Measurements from ENCODE around the gene ITGBL1.

The ITGBL1 gene

GRCh38 chr13:101708115-101708514 is 255.6 kb downstream of the ITGBL1 start:
- no peak for DNase-seq

- DNase-seq, result no peak
These were observed 257.5 kb downstream of the ITGBL1 start for GRCh38 chr13:101709952-101710351.

- DNase-seq, result peak; percentile 16
These were observed 259.0 kb downstream of the ITGBL1 start for GRCh38 chr13:101711307-101712025.

DNA sequence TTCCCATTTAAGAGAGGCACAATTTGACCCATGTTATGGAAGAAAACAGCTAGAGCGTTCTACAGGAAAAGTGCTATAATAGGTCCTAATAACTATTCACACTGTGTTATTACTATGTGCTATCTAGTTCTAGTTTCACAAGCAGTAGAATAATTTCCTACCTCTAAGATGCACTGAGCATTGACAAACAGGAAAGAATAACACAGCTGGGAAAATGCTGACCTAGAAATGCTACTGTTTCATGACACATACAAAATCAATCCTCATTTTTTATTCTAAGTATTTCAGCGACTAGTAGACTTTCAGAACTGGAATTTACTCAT is 259.5 kb downstream of the ITGBL1 start:
- no peak for DNase-seq

- no peak for DNase-seq
These were observed 261.7 kb downstream of the ITGBL1 start for GRCh38 chr13:101714195-101714594.

DNA sequence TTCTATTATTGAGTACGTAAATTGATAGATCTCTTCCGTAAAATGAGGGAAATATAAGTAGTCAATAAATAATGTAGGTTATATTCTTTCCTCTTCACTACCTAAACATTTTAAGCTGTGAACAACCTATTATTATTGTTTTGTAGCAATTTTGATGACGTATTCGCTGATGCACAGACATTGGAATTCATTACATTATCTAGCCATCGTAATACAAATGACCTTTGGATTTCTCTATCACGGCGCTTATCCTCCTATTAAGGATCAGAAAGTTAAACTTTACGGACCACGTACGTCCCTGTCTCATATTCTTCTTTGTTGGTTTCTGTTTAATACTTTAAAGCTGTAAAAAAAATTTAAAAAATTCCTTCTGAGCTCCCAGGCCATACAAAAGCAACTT is 264.9 kb downstream of the ITGBL1 start:
- DNase-seq, result no peak

DNA sequence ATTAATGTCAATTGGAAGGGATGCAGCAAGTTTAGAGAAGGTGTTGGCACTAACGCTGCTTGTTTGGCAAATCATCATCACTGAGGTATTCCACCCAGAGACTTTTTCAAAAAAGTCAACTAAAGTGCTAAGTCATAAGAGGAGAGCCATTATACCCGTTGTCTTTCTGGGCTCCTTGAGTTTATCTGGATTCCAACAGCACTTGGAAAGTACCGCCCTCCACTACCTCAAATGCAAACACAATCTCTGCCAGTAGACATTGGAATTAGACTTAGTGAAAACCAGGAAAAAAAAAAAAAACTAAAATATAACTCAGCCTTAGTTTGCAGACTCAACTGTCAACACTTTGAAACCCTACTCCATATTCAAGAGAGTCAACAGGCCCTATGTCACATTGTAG is 266.0 kb downstream of the ITGBL1 start:
- no peak for DNase-seq

DNA sequence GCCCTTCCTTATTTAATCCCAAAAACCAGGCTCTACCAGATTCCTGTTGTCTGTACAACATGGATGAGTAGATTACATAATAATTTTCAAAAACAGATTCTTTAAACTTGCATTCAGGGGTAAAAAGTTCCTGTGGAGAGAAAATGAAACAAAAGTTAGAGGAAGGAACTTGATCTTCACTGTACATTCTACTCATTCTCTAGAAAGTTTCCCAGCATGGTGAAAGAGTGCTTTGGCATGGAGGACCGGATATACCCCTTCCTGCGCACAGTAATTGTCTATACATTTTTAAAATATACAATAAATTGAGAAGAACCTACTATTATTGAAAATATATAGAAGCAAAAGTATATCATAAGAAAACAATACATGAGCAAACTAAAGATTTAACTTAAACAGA is 274.2 kb downstream of the ITGBL1 start:
- DNase-seq, result no peak

DNA sequence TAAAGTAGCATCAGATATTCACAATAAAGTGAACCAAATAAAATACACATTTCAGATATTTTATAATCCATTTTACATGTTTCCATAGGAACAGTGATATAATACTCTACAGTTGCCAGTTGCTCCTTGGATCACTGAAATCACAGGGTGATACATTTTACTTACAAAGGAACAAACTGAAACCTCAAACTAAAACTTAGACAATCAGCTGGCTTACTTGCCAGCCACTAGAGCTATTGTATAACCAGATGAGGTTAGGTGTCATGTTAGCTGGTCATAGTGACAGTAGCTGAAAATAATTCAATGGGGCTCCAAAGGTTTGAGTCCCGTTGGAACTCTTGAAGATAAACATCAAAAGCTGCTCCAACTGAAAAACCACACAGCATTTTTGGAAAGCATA is 274.6 kb downstream of the ITGBL1 start:
- DNase-seq, result no peak

DNA sequence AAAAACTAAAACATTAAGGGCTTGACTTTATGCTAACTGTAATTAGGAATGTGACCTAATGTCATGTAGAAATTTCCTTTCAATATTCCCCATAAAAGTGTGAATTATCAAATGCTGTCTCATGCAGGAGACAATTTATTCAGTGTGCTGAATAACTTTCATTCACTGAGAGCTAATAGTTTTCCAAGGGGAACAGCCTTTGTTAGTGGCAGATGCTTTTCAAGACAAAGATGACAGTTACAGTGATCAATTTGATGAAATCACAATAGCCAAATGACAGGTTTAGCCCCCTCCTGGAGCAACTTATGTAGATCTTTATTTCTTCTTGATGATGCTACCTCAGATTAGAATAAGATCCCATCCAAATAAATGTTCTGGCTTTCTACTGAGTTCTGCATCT is 275.5 kb downstream of the ITGBL1 start:
- DNase-seq, result no peak

- no peak for DNase-seq
These were observed 276.1 kb downstream of the ITGBL1 start for GRCh38 chr13:101728615-101729014.

DNA sequence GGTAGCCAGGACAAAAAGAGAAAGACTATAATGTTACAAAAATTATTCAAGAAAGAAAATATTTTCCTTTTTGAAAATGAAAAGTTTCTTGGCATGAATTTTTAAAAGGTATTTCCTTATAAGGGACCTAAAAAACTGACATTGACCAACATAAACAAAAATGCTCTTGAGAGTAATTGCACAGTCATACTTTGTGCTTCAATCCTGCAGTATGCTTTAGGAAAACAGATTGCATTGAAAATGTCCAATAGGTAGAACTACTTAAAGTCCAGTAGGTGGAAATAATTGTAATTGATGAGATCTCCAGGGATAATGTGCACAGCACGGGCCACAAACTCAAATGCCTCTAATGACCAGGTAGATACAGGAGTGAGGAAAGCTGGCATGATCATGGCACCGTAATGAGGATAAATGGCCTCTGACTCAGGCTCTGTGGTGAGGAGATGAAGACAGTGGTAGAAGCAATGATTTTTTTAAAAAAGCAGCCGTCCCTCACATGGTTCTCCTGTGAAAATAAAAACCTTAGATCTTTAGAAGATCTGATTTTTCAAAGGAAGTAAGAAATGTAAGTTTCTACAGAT is 278.0 kb downstream of the ITGBL1 start:
- no peak for DNase-seq

DNA sequence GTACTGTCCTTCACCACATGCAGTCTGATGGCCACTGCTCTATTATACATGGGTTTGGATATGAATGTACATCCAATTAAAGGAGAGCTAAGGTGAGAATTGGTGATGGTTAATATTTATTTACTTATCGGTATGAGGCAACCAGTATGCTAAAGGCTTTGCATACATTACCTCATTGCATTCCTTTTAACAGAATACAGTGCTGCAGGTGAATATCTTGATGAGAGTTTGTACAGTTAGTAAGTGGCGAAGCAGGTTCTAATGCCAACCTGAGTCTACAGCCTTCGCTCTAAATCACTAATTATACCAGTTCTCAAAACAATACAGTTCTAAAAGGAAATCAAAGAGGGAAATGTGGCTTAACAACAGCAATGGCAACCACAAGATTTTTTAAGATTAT is 284.1 kb downstream of the ITGBL1 start:
- no peak for DNase-seq

DNA sequence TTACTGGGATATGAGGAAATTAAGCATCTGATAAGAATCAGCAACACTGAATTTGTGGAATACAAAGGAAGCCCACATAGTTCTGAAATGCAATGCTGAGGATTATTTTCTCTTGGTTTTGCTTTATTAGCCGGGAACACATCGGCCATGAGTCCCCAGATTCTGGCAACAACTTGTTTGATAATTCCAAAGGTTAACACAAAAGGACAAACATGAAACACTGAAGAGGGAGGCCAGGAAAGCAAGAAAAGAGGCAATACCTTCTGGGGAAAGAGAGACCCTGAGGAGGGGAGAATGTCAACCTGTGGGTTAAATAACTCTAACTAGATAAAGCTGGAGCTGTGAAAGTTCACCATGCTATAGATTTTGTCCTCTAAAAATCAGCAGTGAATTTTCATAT is 285.9 kb downstream of the ITGBL1 start:
- DNase-seq, result no peak

GRCh38 chr13:101739382-101740178 is 287.1 kb downstream of the ITGBL1 start:
- no peak for DNase-seq

GRCh38 chr13:101746513-101746912 is 294.0 kb downstream of the ITGBL1 start:
- no peak for DNase-seq

- DNase-seq, result no peak
These were observed 294.6 kb downstream of the ITGBL1 start for GRCh38 chr13:101747039-101747438.

- DNase-seq, result peak; percentile 75
These were observed 297.1 kb downstream of the ITGBL1 start for GRCh38 chr13:101749584-101749983.

DNA sequence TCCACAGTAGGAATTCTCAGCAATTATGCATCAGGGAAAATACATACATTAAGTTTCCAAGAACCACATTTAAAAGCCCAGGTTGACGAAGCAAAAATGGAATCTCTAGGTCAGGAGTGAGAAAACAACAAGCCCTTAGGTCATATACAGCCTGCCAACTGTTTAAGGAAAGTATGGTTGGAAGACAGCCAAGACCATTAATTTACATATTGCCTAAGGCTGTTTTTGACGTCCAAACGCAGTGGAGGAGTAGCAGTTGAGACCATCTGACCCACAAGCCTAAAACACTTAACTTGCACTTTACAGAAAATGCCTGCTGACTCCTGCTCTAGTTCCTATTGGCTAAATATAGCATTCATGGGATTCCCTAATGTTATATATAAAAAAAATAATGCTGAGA is 299.0 kb downstream of the ITGBL1 start:
- peak; percentile 78 for DNase-seq

DNA sequence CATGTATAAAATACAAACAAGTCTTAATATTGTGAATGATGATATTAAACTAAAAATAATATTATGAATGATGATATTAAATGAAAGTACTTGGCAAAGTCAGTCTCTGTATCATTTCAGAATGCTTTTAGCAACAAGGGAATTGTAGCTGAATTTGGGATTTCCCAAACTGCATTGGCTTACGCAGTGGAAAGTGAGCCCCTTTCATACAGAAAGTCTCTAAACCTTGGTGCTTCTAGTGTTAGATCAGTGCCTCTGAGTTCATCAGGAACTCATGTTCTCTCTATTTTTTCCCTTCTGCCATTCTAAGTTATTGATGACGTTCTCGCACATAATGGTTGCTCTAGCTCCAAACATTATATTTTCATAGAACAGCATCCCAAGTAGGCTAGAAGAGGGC is 300.0 kb downstream of the ITGBL1 start:
- no peak for DNase-seq

- no peak for DNase-seq
These were observed 302.9 kb downstream of the ITGBL1 start for GRCh38 chr13:101755228-101755887.

- peak; percentile 85 for DNase-seq
These were observed 305.1 kb downstream of the ITGBL1 start for GRCh38 chr13:101757446-101758039.

DNA sequence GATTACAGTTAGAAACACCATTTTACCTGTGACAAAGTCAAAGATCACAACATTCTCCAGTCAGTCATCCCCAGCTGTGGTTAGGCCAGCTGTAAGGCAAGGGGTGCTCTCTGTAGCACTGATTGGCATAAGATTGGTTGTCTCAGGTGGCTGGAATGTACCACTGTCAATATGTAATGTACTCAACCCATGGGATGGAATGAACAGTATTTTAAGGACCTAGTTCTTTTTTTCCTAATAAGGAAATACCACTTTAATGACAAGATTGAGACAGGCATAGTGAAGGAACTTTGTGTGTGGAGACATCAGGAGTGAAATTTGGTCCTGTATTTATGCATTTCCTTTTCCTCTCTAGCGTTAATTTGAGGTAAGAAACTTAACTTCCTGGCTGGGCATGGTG is 310.7 kb downstream of the ITGBL1 start:
- no peak for DNase-seq
